ENCODE measurements around the gene HEATR9.

- TF ChIP-seq, protein P1, sequence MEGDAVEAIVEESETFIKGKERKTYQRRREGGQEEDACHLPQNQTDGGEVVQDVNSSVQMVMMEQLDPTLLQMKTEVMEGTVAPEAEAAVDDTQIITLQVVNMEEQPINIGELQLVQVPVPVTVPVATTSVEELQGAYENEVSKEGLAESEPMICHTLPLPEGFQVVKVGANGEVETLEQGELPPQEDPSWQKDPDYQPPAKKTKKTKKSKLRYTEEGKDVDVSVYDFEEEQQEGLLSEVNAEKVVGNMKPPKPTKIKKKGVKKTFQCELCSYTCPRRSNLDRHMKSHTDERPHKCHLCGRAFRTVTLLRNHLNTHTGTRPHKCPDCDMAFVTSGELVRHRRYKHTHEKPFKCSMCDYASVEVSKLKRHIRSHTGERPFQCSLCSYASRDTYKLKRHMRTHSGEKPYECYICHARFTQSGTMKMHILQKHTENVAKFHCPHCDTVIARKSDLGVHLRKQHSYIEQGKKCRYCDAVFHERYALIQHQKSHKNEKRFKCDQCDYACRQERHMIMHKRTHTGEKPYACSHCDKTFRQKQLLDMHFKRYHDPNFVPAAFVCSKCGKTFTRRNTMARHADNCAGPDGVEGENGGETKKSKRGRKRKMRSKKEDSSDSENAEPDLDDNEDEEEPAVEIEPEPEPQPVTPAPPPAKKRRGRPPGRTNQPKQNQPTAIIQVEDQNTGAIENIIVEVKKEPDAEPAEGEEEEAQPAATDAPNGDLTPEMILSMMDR (IDR thresholded peaks at IDR 0.05): no peak
- TF ChIP-seq POLR2AphosphoS5 (IDR thresholded peaks at IDR 0.05; ENCODE audit: insufficient read depth in 1 of 2, low read depth in 1 of 2): no peak
- no peak for TF ChIP-seq POLR2A (IDR thresholded peaks at IDR 0.05)
These were observed 44.3 kb upstream of the HEATR9 start for GRCh38 chr17:35912942-35913341.
